Endothelial cell of umbilical vein (primary cell): Measurements from ENCODE around the gene PRKCZ. TPM values are rescaled to one million over a fixed set of nuclear protein-coding genes. Genes with fewer than 3 reads are reported as not detected.

ENCODE experiments used
- BruUV-seq: library from RNA; stranded (reverse); fragments of 400-500 nt; replicated peaks from 2 replicates; lab custom pipeline; 2021; lab: Mats Ljungman, UMichigan
- CTCF ChIA-PET: fragments of 300-600, 350-600 bp; sonication (Branson Sonifier 250); formaldehyde crosslinking; loops from one replicate; lab custom pipeline; 2021; ENCODE audit warnings: antibody characterized with exemption, inconsistent platforms; lab: Charles Lee
- POLR2A ChIA-PET: fragments of 300-600, 350-600 bp; sonication (Branson Sonifier 250); formaldehyde crosslinking; loops from one replicate; lab custom pipeline; 2021; ENCODE audit warnings: antibody characterized with exemption, inconsistent platforms; lab: Charles Lee
- DNase-seq: peaks from one replicate; pipeline ENCODE4 v3.0.0-alpha.2; 2011; ENCODE audit warnings: low read depth, low spot score
- FAIRE-seq: peaks from 2 replicates; lab custom pipeline; 2011; peaks lifted over from hg19 to GRCh38; lab: Jason Lieb, UNC
- H2AFZ ChIP-seq: 2 replicates; pipeline ENCODE4 v1.6.0; 2012; ENCODE audit warnings: low read depth, low read length, control low read depth, inconsistent platforms
- H3K27ac ChIP-seq: 2 replicates; pipeline ENCODE4 v1.5.1; 2011; ENCODE audit warnings: low read depth, mild to moderate bottlenecking, control low read depth, low read length, moderate library complexity; ENCODE audit not compliant: insufficient read depth
- H3K27me3 ChIP-seq, 2 experiments: 2 replicates each; pipeline versions ENCODE4 v1.6.0 to v1.6.1; 2011; ENCODE audit warnings: low read length in 2 of 2, mixed read lengths in 1 of 2; ENCODE audit not compliant: control insufficient read depth in 2 of 2, insufficient read depth in 2 of 2
- H3K36me3 ChIP-seq, 2 experiments: 2 replicates in 1 of 2; 3 replicates in 1 of 2; pipeline ENCODE4 v1.5.1; 2011; ENCODE audit warnings: low read length in 2 of 2, mild to moderate bottlenecking in 1 of 2, moderate library complexity in 1 of 2; ENCODE audit not compliant: control insufficient read depth in 2 of 2, insufficient read depth in 2 of 2; ENCODE audit errors: extremely low read depth in 1 of 2
- H3K4me1 ChIP-seq: 3 replicates; pipeline ENCODE4 v1.5.1; 2011; ENCODE audit warnings: mild to moderate bottlenecking, low read length; ENCODE audit not compliant: control insufficient read depth, insufficient read depth; ENCODE audit errors: extremely low read depth
- H3K4me2 ChIP-seq: 2 replicates; pipeline ENCODE4 v1.6.1; 2011; ENCODE audit warnings: low read length, control low read depth, mixed read lengths; ENCODE audit not compliant: insufficient read depth
- H3K4me3 ChIP-seq, 3 experiments: fragments of 200-600 bp in 1 of 3; sonication (generic), shearing (Covaris generic) in 1 of 3; replicated peaks in 1 of 3; 2 replicates each; pipeline ENCODE4 v1.5.1; 2011 to 2016; ENCODE audit warnings: control low read depth in 3 of 3, low read length in 3 of 3, mild to moderate bottlenecking in 2 of 3, inconsistent platforms in 1 of 3, low read depth in 1 of 3, moderate library complexity in 1 of 3; ENCODE audit not compliant: insufficient read depth in 1 of 3
- H3K79me2 ChIP-seq: 2 replicates; pipeline ENCODE4 v1.6.0; 2012; ENCODE audit warnings: low read length, inconsistent platforms; ENCODE audit not compliant: control insufficient read depth, insufficient read depth
- H3K9ac ChIP-seq: replicated peaks from 2 replicates; pipeline ENCODE3; 2011; ENCODE audit warnings: low read length, control low read depth; ENCODE audit not compliant: insufficient read depth; ENCODE audit errors: extremely low read depth
- H3K9me1 ChIP-seq: replicated peaks from 3 replicates; pipeline ENCODE4 v1.6.0; 2011; ENCODE audit warnings: mild to moderate bottlenecking, low read length; ENCODE audit not compliant: control insufficient read depth, insufficient read depth; ENCODE audit errors: extremely low read depth
- H3K9me3 ChIP-seq: replicated peaks from 2 replicates; pipeline ENCODE4 v1.5.1; 2012; ENCODE audit warnings: low read length, inconsistent platforms; ENCODE audit not compliant: control insufficient read depth, insufficient read depth
- H4K20me1 ChIP-seq: replicated peaks from 2 replicates; pipeline ENCODE3; 2011; ENCODE audit warnings: mild to moderate bottlenecking, low read length; ENCODE audit not compliant: control insufficient read depth, insufficient read depth; ENCODE audit errors: extremely low read depth
- EZH2 ChIP-seq: IDR thresholded peaks from 2 replicates; pipeline ENCODE4 v1.6.1; 2012; ENCODE audit warnings: borderline replicate concordance, low read depth, mild to moderate bottlenecking, moderate library complexity, low read length, inconsistent platforms; ENCODE audit not compliant: severe bottlenecking
- FOS ChIP-seq: IDR thresholded peaks from 2 replicates; pipeline ENCODE4 v1.6.1; 2011; ENCODE audit warnings: mild to moderate bottlenecking, low read length, moderate library complexity, borderline replicate concordance; ENCODE audit not compliant: insufficient read depth
- GATA2 ChIP-seq: IDR thresholded peaks from 2 replicates; pipeline ENCODE4 v1.7.0; 2011; ENCODE audit warnings: low read depth, mild to moderate bottlenecking, moderate library complexity, mixed read lengths, low read length; ENCODE audit not compliant: insufficient read length, insufficient read depth
- JUN ChIP-seq: IDR thresholded peaks from 2 replicates; pipeline ENCODE4 v1.6.1; 2011; ENCODE audit warnings: borderline replicate concordance, low read depth; ENCODE audit not compliant: insufficient read length, insufficient read depth
- MYC ChIP-seq: IDR thresholded peaks from one replicate; pipeline ENCODE4 v1.6.1; 2011; ENCODE audit warnings: mild to moderate bottlenecking, low read depth, low read length
- POLR2A ChIP-seq: IDR thresholded peaks from 2 replicates; pipeline ENCODE4 v1.6.1; 2012; ENCODE audit warnings: low read depth, mild to moderate bottlenecking, control low read depth, low read length
- POLR2AphosphoS5 ChIP-seq: IDR thresholded peaks from 2 replicates; pipeline ENCODE4 v1.6.1; 2012; ENCODE audit warnings: low read depth, mild to moderate bottlenecking, control low read depth, low read length, moderate library complexity; ENCODE audit not compliant: insufficient read depth
- dilution Hi-C: fragments of 300-500 bp; cut with MboI; formaldehyde crosslinking; loops from one replicate; pipeline ENCODE4 v1.15.0; 2019; ENCODE audit warnings: low sequenced_read_pairs; ENCODE audit not compliant: extremely low pct_ligation_motif_present
- intact Hi-C: fragments of 100-400 bp; cut with micrococcal nuclease; formaldehyde crosslinking; loops from one replicate; pipeline ENCODE4 v1.10.0; 2022
- polyA plus RNA-seq, 4 experiments: library from polyadenylated mRNA; depleted of rRNA in 3 of 4; stranded (reverse) in 3 of 4; unstranded in 1 of 4; fragments of >200 nt; gene quantifications; 2 replicates each; pipeline versions ENCODE4 v1.2.1 to v1.2.3, GENCODE V29; 2011 to 2012; ENCODE audit warnings: missing spikeins in 1 of 4
- total RNA-seq: library from RNA; stranded (reverse); gene quantifications from 2 replicates; pipeline ENCODE4 v1.2.3, GENCODE V29; 2021
- TF ChIP-seq, protein P1 (sequence below): IDR thresholded peaks from 2 replicates; pipeline ENCODE4 v1.6.1; 2011; ENCODE audit not compliant: insufficient read depth, insufficient read length
- TF ChIP-seq, protein P2 (sequence below), 2 donors: IDR thresholded peaks; 1 replicate in 1 of 2; 2 replicates in 1 of 2; pipeline ENCODE4 v1.5.1; 2011; ENCODE audit warnings: low read length in 2 of 2, mild to moderate bottlenecking in 2 of 2, moderate library complexity in 2 of 2, control low read depth in 1 of 2, inconsistent platforms in 1 of 2, low read depth in 1 of 2; ENCODE audit not compliant: insufficient read depth in 1 of 2; ENCODE audit errors: extremely low read depth in 1 of 2

Gene PRKCZ
- total and polyA plus RNA-seq, 2 donors (not counting 3 experiments of a cell fraction or from before 2014, with no cell fraction given), result 0.22 to 1.7 TPM

DNA sequence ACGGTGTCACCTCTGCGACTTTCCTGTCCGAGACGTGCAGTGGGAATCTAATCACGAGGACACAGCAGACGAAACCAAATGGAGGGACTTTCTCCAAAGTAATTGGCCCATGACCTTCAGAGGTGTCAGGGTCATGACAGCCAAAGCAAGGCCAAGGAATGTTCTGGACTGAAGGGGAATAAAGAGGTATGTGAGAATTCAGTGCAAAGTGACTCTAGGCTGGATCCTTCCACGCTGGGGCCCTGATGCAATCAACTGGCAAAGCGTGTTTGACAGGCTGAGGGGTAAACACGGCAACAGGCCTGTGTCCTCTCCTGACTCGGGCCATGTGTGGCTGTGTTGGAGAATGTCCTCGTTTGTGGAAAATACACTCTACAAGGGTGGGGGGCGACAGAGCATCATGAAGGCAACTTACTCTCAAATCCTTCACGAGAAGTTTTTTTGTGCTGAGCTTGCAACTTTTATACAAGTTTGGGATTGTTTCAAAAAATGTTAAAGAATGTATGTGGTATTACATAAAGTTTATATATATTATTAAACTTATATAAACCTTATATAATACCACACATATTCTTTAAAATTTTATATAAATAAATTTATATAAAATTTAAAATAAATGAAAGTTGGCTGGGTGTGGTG lies 48.3 kb upstream of the PRKCZ start:
- DNase-seq, result no peak
- FAIRE-seq, result no peak
- no peak overlapping the region for H3K27ac ChIP-seq
- no peak overlapping the region for H3K4me2 ChIP-seq
- no peak overlapping the region for H3K9ac ChIP-seq
- no peak overlapping the region for H2AFZ ChIP-seq
- H3K9me3 ChIP-seq, result no peaks in the 10 kb centered on the region
- POLR2A ChIA-PET, result no interaction called here
- H3K36me3 ChIP-seq, result no peaks in the 10 kb centered on the region
- no peaks in the 10 kb centered on the region for H3K79me2 ChIP-seq
- dilution Hi-C loops (no loop called here), intact Hi-C loops (no loop called here)
- no peaks in the 10 kb centered on the region for H4K20me1 ChIP-seq
- H3K27me3 ChIP-seq, result peaks cover 5 to 17% of the 10 kb centered on the region in 2 experiments
- CTCF ChIA-PET, result no interaction called here
- no peaks in the 10 kb centered on the region for H3K9me1 ChIP-seq
- no peak for TF ChIP-seq POLR2A
- no peak for TF ChIP-seq POLR2AphosphoS5
- TF ChIP-seq FOS, result no peak
- TF ChIP-seq JUN, result no peak
- TF ChIP-seq MYC, result no peak
- TF ChIP-seq, protein P1, sequence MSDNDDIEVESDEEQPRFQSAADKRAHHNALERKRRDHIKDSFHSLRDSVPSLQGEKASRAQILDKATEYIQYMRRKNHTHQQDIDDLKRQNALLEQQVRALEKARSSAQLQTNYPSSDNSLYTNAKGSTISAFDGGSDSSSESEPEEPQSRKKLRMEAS, result no peak
- no peak for TF ChIP-seq GATA2
- TF ChIP-seq, protein P2, sequence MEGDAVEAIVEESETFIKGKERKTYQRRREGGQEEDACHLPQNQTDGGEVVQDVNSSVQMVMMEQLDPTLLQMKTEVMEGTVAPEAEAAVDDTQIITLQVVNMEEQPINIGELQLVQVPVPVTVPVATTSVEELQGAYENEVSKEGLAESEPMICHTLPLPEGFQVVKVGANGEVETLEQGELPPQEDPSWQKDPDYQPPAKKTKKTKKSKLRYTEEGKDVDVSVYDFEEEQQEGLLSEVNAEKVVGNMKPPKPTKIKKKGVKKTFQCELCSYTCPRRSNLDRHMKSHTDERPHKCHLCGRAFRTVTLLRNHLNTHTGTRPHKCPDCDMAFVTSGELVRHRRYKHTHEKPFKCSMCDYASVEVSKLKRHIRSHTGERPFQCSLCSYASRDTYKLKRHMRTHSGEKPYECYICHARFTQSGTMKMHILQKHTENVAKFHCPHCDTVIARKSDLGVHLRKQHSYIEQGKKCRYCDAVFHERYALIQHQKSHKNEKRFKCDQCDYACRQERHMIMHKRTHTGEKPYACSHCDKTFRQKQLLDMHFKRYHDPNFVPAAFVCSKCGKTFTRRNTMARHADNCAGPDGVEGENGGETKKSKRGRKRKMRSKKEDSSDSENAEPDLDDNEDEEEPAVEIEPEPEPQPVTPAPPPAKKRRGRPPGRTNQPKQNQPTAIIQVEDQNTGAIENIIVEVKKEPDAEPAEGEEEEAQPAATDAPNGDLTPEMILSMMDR (IDR thresholded peaks at IDR 0.05; ENCODE audit: extremely low read depth in 1 of 2, insufficient read depth in 1 of 2, low read depth in 1 of 2, low read length in 2 of 2), result no peak
- no peak for TF ChIP-seq EZH2
- no peaks in the 10 kb centered on the region for H3K4me1 ChIP-seq
- no peak overlapping the region for H3K4me3 ChIP-seq
- no TSS peak for BruUV-seq
